Fibroblast of pulmonary artery (primary cell): ENCODE results near the gene PLXNC1.

Source experiments
- DNase-seq: peaks from one replicate; pipeline ENCODE4 v3.0.0-alpha.2; 2010; ENCODE audit warnings: low read depth
- H3K4me3 ChIP-seq: replicated peaks from 2 replicates; pipeline ENCODE4 v1.5.1; 2011; ENCODE audit warnings: low read depth, mild to moderate bottlenecking, control low read depth, low read length, moderate library complexity
- CTCF ChIP-seq: IDR thresholded peaks from 2 replicates; pipeline ENCODE4 v1.5.1; 2011; ENCODE audit warnings: mild to moderate bottlenecking, control low read depth, low read length, inconsistent platforms; ENCODE audit errors: missing control alignments

The PLXNC1 gene

GRCh38 chr12:94179723-94180122 lies 31.3 kb downstream of the PLXNC1 start:
- DNase-seq, result no peak
- no peak for TF ChIP-seq CTCF
- H3K4me3 ChIP-seq, result no peak overlapping the region

- TF ChIP-seq CTCF, result no peak
- no peak overlapping the region for H3K4me3 ChIP-seq
- no peak for DNase-seq
These were observed 32.4 kb downstream of the PLXNC1 start for GRCh38 chr12:94180558-94181296.

- no peak for TF ChIP-seq CTCF
- no peak for DNase-seq
- H3K4me3 ChIP-seq, result no peak overlapping the region
These were observed 34.8 kb downstream of the PLXNC1 start for GRCh38 chr12:94182986-94183707.

GRCh38 chr12:94183708-94184379 lies 35.5 kb downstream of the PLXNC1 start:
- H3K4me3 ChIP-seq, result no peak overlapping the region
- no peak for TF ChIP-seq CTCF
- no peak for DNase-seq

- no peak overlapping the region for H3K4me3 ChIP-seq
- no peak for TF ChIP-seq CTCF
- DNase-seq, result no peak
These were observed 36.8 kb downstream of the PLXNC1 start for GRCh38 chr12:94184995-94185719.

- no peak overlapping the region for H3K4me3 ChIP-seq
- no peak for TF ChIP-seq CTCF
- no peak for DNase-seq
These were observed 37.4 kb downstream of the PLXNC1 start for GRCh38 chr12:94185801-94186200.
